ENCODE measurements around the gene NUP205.

GRCh38 chr7:135600226-135600625 is 42.5 kb downstream of the NUP205 start:
- TF ChIP-seq CTCF (IDR thresholded peaks at IDR 0.05) (no peak), POLR2A (IDR thresholded peaks at IDR 0.05) (no peak)
